Activated CD8-positive, alpha-beta T cell treated with anti-CD3 and anti-CD28 coated beads, Interleukin-2, amount 10 ng/mL, durations not matched to agents 7 days and 5 days (primary cell): Measurements from ENCODE around the gene TIA1. TPM values are rescaled to one million over a fixed set of nuclear protein-coding genes. Genes with fewer than 3 reads are reported as not detected.

Experiments
- ATAC-seq: fragments of 150-1000 bp; cut with Tn5 transposase; one replicate; pipeline ENCODE4 v1.10.0; 2021; ENCODE audit warnings: moderate library complexity
- CTCF ChIA-PET: fragments of 350-600 bp; sonication (Branson Sonifier 250); formaldehyde crosslinking; loops from one replicate; lab custom pipeline; 2021; ENCODE audit warnings: antibody characterized with exemption; lab: Charles Lee
- POLR2A ChIA-PET: fragments of 350-600 bp; sonication (Branson Sonifier 250); formaldehyde crosslinking; loops from one replicate; lab custom pipeline; 2021; ENCODE audit warnings: antibody characterized with exemption; lab: Charles Lee
- DNase-seq: peaks from one replicate; pipeline ENCODE4 v3.0.0-alpha.2; 2020
- H3K27ac Mint-ChIP-seq: one replicate; pipeline ENCODE4 v1.8.0; 2021; ENCODE audit warnings: mild to moderate bottlenecking, mixed read lengths
- H3K27me3 Mint-ChIP-seq: one replicate; pipeline ENCODE4 v1.8.0; 2021; ENCODE audit warnings: low read depth, mixed read lengths
- H3K36me3 Mint-ChIP-seq: one replicate; pipeline ENCODE4 v1.8.0; 2021; ENCODE audit warnings: low read depth, mixed read lengths
- H3K4me1 Mint-ChIP-seq: one replicate; pipeline ENCODE4 v1.8.0; 2021; ENCODE audit warnings: low read depth, mixed read lengths
- H3K4me3 Mint-ChIP-seq: one replicate; pipeline ENCODE4 v1.8.0; 2021; ENCODE audit warnings: mild to moderate bottlenecking, mixed read lengths
- H3K9me3 Mint-ChIP-seq: one replicate; pipeline ENCODE4 v1.8.0; 2022; ENCODE audit warnings: mixed read lengths; ENCODE audit not compliant: insufficient read depth
- total RNA-seq, 2 experiments: library from RNA; stranded (reverse); gene quantifications; one replicate each; pipeline ENCODE4 v1.2.3, GENCODE V29; 2021

TIA1 gene
- total RNA-seq, 2 experiments from 2014 or later: 119 to 125 TPM

GRCh38 chr2:70214953-70215549 is 33.4 kb downstream of the TIA1 start:
- Mint-ChIP-seq H3K36me3 (peaks cover 47% of the 10 kb centered on the region), H3K27ac (no peak overlapping the region), H3K4me3 (no peak overlapping the region), H3K9me3 (no peaks in the 10 kb centered on the region), H3K4me1 (no peaks in the 10 kb centered on the region), H3K27me3 (no peaks in the 10 kb centered on the region)
- DNase-seq (no peak), ATAC-seq (no peak)
- ChIA-PET POLR2A (no interaction called here), CTCF (interaction anchor here (1.6 kb wide), 1 partner anchor 10 kb away, joined by 5 read pairs; no protein-coding TSS in a partner anchor)

GRCh38 chr2:70214365-70214764 is 34.1 kb downstream of the TIA1 start:
- POLR2A ChIA-PET: no interaction called here
- H3K4me3 Mint-ChIP-seq: no peak overlapping the region
- no peak overlapping the region for H3K27ac Mint-ChIP-seq
- CTCF ChIA-PET: interaction anchor here (1.6 kb wide), 1 partner anchor 11 kb away, joined by 5 read pairs; no protein-coding TSS in a partner anchor
- ATAC-seq (no peak), DNase-seq (no peak)
- no peaks in the 10 kb centered on the region for H3K27me3 Mint-ChIP-seq
- no peaks in the 10 kb centered on the region for H3K9me3 Mint-ChIP-seq
- H3K36me3 Mint-ChIP-seq: peaks cover 44% of the 10 kb centered on the region
- no peaks in the 10 kb centered on the region for H3K4me1 Mint-ChIP-seq

GRCh38 chr2:70212298-70212932 is 36.0 kb downstream of the TIA1 start:
- DNase-seq (no peak), ATAC-seq (no peak)
- ChIA-PET CTCF (no interaction called here), POLR2A (interaction anchor here (0.6 kb wide), 1 partner anchor 45 kb away, joined by 3 read pairs; no protein-coding TSS in a partner anchor)
- Mint-ChIP-seq H3K4me1 (no peaks in the 10 kb centered on the region), H3K27me3 (no peaks in the 10 kb centered on the region), H3K27ac (no peak overlapping the region), H3K36me3 (peaks cover 32% of the 10 kb centered on the region), H3K9me3 (no peaks in the 10 kb centered on the region), H3K4me3 (no peak overlapping the region)

GRCh38 chr2:70211595-70211994 is 36.8 kb downstream of the TIA1 start:
- no peak overlapping the region for H3K27ac Mint-ChIP-seq

GRCh38 chr2:70204452-70204851 is 44.0 kb downstream of the TIA1 start:
- ChIA-PET CTCF (no interaction called here), POLR2A (no interaction called here)
- no peak for ATAC-seq
- Mint-ChIP-seq H3K27ac (no peak overlapping the region), H3K27me3 (no peaks in the 10 kb centered on the region), H3K4me3 (no peak overlapping the region), H3K9me3 (no peaks in the 10 kb centered on the region), H3K36me3 (peaks cover 2% of the 10 kb centered on the region), H3K4me1 (no peaks in the 10 kb centered on the region)
- DNase-seq: no peak

More at GRCh38 chr2:70211595-70211994, 36.8 kb downstream of the TIA1 start:
- no peak for DNase-seq
- Mint-ChIP-seq H3K27me3 (no peaks in the 10 kb centered on the region), H3K9me3 (no peaks in the 10 kb centered on the region), H3K4me1 (no peaks in the 10 kb centered on the region), H3K36me3 (peaks cover 27% of the 10 kb centered on the region), H3K4me3 (no peak overlapping the region)
- ChIA-PET POLR2A (no interaction called here), CTCF (no interaction called here)
- no peak for ATAC-seq

GRCh38 chr2:70203086-70203485 is 45.3 kb downstream of the TIA1 start:
- H3K36me3 Mint-ChIP-seq: peaks cover 2% of the 10 kb centered on the region
- H3K4me3 Mint-ChIP-seq: no peak overlapping the region
- H3K27me3 Mint-ChIP-seq: no peaks in the 10 kb centered on the region
- ATAC-seq (no peak), DNase-seq (no peak)
- no peaks in the 10 kb centered on the region for H3K4me1 Mint-ChIP-seq
- CTCF ChIA-PET: no interaction called here
- H3K27ac Mint-ChIP-seq: no peak overlapping the region
- no peaks in the 10 kb centered on the region for H3K9me3 Mint-ChIP-seq
- POLR2A ChIA-PET: no interaction called here

GRCh38 chr2:70202236-70202806 is 46.1 kb downstream of the TIA1 start:
- no peak for ATAC-seq
- no peaks in the 10 kb centered on the region for H3K27me3 Mint-ChIP-seq
- no peak overlapping the region for H3K27ac Mint-ChIP-seq
- H3K4me1 Mint-ChIP-seq: no peaks in the 10 kb centered on the region
- POLR2A ChIA-PET: no interaction called here
- H3K4me3 Mint-ChIP-seq: no peak overlapping the region
- CTCF ChIA-PET: no interaction called here
- H3K9me3 Mint-ChIP-seq: no peaks in the 10 kb centered on the region
- DNase-seq: no peak
- no peaks in the 10 kb centered on the region for H3K36me3 Mint-ChIP-seq

- H3K27me3 Mint-ChIP-seq: no peaks in the 10 kb centered on the region
- DNase-seq (no peak), ATAC-seq (no peak)
- H3K9me3 Mint-ChIP-seq: no peaks in the 10 kb centered on the region
- H3K4me1 Mint-ChIP-seq: no peaks in the 10 kb centered on the region
- H3K27ac Mint-ChIP-seq: no peak overlapping the region
- ChIA-PET CTCF (no interaction called here), POLR2A (no interaction called here)
- no peaks in the 10 kb centered on the region for H3K36me3 Mint-ChIP-seq
- no peak overlapping the region for H3K4me3 Mint-ChIP-seq
These were observed 46.6 kb downstream of the TIA1 start for GRCh38 chr2:70201831-70202230.

GRCh38 chr2:70201225-70201768 is 47.1 kb downstream of the TIA1 start:
- no peaks in the 10 kb centered on the region for H3K36me3 Mint-ChIP-seq
- POLR2A ChIA-PET: interaction anchor here (1.0 kb wide), 1 partner anchor 21 kb away, joined by 3 read pairs; no protein-coding TSS in a partner anchor
- DNase-seq: no peak

DNA sequence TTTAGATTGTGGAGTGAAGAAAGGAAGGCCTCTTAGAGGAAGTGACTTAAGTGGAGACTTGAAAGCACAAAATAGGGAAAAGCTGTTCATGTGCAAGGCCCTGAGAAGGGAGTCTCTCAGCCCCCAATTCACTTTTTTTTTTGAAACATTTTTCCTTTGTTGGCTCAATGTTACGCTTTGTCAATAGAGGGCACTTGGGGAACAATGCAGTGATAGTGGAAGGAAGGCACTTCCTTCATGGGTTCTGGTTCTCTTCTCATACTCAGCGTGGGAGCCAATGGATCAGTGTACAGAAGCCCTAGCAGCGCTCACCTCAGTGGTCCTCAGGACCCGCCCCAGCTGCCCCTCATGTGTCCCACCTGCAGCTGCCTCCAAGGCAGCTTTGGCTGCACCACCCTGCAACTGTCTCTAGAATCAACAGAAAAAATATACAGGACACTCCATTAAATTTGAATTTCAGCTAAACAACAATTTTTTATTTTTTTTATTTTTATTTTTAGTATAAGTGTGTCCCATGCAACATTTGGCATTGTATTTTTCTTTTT is 49.0 kb downstream of the TIA1 start:
- POLR2A ChIA-PET: no interaction called here
- Mint-ChIP-seq H3K4me3 (no peak overlapping the region), H3K27me3 (no peaks in the 10 kb centered on the region), H3K36me3 (no peaks in the 10 kb centered on the region), H3K9me3 (no peaks in the 10 kb centered on the region), H3K27ac (no peak overlapping the region), H3K4me1 (no peaks in the 10 kb centered on the region)
- DNase-seq (no peak), ATAC-seq (no peak)
- CTCF ChIA-PET: no interaction called here

More at GRCh38 chr2:70201225-70201768, 47.1 kb downstream of the TIA1 start:
- ATAC-seq: no peak
- H3K27me3 Mint-ChIP-seq: no peaks in the 10 kb centered on the region
- no peaks in the 10 kb centered on the region for H3K9me3 Mint-ChIP-seq
- CTCF ChIA-PET: no interaction called here
- no peak overlapping the region for H3K27ac Mint-ChIP-seq
- no peaks in the 10 kb centered on the region for H3K4me1 Mint-ChIP-seq
- H3K4me3 Mint-ChIP-seq: no peak overlapping the region

DNA sequence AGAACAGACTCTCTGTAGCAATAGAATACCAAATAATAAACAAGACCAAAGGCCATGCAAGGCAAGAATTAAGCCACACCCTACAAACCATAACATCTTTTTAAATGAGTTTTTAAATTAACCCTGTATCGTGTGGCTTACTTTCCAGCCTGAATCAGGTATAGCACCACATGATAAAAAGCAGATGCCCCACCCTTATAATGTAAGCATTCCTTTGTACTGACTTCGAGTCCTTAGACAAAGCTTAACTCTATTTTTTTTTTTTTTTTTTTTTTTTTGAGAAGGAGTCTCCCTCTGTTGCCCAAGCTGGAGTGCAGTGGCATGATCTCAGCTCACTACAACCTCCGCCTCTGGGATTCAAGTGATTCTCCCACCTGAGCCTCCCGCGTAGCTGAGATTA is 55.9 kb downstream of the TIA1 start:
- H3K27me3 Mint-ChIP-seq: no peaks in the 10 kb centered on the region
- H3K36me3 Mint-ChIP-seq: peaks cover 9% of the 10 kb centered on the region
- ATAC-seq (no peak), DNase-seq (no peak)
- H3K4me3 Mint-ChIP-seq: no peak overlapping the region
- ChIA-PET POLR2A (no interaction called here), CTCF (no interaction called here)
- H3K4me1 Mint-ChIP-seq: peaks cover 21% of the 10 kb centered on the region
- no peak overlapping the region for H3K27ac Mint-ChIP-seq
- no peaks in the 10 kb centered on the region for H3K9me3 Mint-ChIP-seq
